Uterus (tissue), 2 donors: ENCODE results near the gene AMN.

ENCODE experiments used
- POLR2A ChIP-seq, 2 donors: fragments of 450-650 bp; IDR thresholded peaks; one replicate each; pipeline ENCODE4 v1.6.1; 2016; ENCODE audit warnings: antibody characterized with exemption in 2 of 2, mild to moderate bottlenecking in 1 of 2, moderate library complexity in 1 of 2
- TF ChIP-seq, protein P1 (sequence below), 4 experiments: fragments of 200-600 bp in 2 of 4; fragments of 450-650 bp in 2 of 4; sonication (generic) in 2 of 4; IDR thresholded peaks; one replicate each; pipeline ENCODE4 v1.5.1; 2016 to 2019; ENCODE audit warnings: antibody characterized with exemption in 4 of 4, mild to moderate bottlenecking in 2 of 4, moderate library complexity in 1 of 4

DNA sequence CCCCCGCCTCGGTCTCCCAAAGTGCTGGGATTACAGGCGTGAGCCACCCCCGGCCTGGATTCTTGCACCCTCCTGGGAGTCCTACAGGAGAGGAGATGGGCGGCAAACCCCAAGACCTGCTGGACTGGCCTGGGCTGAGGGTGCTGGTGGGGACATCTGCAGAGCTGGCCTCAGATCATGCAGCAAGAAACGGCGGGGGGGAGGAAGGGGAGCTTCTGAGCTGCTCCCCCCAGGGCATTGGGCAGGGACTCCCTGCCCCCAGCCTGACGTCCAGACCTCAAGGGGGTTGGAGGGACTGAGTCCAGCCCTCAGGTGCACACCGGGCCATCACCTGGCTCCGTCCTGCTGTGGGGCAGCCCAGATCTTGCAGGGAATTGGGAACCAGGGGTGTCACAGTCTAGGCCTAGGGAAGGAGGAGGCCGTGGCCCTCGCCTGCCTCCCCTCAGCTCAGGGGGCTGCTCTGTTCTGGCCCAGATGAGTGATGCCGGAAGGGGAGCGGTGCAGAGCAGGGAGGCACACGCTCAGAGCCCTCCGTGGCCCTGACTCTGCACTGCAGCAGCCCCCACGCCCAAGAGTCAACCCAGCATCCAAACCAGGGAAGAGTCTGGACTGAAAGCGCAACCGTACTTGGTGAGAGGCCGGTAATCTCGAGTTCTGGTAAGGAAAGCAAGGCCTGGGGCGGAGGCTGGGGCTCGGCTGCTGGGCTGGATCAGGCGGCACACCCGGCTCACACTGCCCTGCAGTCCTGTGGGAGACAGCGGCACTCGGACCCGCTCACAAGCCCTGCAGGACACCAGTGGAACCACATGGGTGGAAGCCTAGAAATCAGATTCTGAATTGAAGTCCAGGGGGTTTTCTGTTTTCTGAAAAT is 8.9 kb upstream of the AMN start:
- TF ChIP-seq, protein P1, sequence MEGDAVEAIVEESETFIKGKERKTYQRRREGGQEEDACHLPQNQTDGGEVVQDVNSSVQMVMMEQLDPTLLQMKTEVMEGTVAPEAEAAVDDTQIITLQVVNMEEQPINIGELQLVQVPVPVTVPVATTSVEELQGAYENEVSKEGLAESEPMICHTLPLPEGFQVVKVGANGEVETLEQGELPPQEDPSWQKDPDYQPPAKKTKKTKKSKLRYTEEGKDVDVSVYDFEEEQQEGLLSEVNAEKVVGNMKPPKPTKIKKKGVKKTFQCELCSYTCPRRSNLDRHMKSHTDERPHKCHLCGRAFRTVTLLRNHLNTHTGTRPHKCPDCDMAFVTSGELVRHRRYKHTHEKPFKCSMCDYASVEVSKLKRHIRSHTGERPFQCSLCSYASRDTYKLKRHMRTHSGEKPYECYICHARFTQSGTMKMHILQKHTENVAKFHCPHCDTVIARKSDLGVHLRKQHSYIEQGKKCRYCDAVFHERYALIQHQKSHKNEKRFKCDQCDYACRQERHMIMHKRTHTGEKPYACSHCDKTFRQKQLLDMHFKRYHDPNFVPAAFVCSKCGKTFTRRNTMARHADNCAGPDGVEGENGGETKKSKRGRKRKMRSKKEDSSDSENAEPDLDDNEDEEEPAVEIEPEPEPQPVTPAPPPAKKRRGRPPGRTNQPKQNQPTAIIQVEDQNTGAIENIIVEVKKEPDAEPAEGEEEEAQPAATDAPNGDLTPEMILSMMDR (IDR thresholded peaks at IDR 0.05) = no peak
- TF ChIP-seq POLR2A (IDR thresholded peaks at IDR 0.05) = no peak
